Neural crest cell (in vitro differentiated cells): ENCODE results near the gene TSPO2. TPM values are rescaled to one million over a fixed set of nuclear protein-coding genes. Genes with fewer than 3 reads are reported as not detected.
A peak's percentile ranks its signal among the peaks of the same experiment; 100 is the strongest.

Source experiments
- DNase-seq: peaks from one replicate; pipeline ENCODE4 v3.0.0; 2021; ENCODE audit warnings: low read depth, mixed read lengths, low spot score
- H3K27ac Mint-ChIP-seq: one replicate; pipeline ENCODE4 v1.8.0; 2021; ENCODE audit warnings: mild to moderate bottlenecking, mixed read lengths; ENCODE audit not compliant: unreplicated experiment
- H3K27me3 Mint-ChIP-seq: 2 replicates; pipeline ENCODE4 v1.8.0; 2021; ENCODE audit warnings: low read depth, mild to moderate bottlenecking, mixed read lengths
- H3K36me3 Mint-ChIP-seq: 2 replicates; pipeline ENCODE4 v1.8.0; 2021; ENCODE audit warnings: low read depth, mild to moderate bottlenecking, mixed read lengths
- H3K4me1 Mint-ChIP-seq: 2 replicates; pipeline ENCODE4 v1.8.0; 2021; ENCODE audit warnings: mixed read lengths
- H3K4me3 Mint-ChIP-seq: one replicate; pipeline ENCODE4 v1.8.0; 2021; ENCODE audit warnings: mild to moderate bottlenecking, mixed read lengths
- H3K9me3 Mint-ChIP-seq: 2 replicates; pipeline ENCODE4 v1.8.0; 2021; ENCODE audit warnings: mixed read lengths
- total RNA-seq: library from RNA; stranded (reverse); gene quantifications from 2 replicates; pipeline ENCODE4 v1.2.1, GENCODE V29; 2021
- TF ChIP-seq, protein P1 (sequence below): fragments of 200-600 bp; sonication (generic); conservative IDR thresholded peaks from 2 replicates; pipeline ENCODE4 v1.5.0; 2021; ENCODE audit warnings: antibody characterized with exemption, mild to moderate bottlenecking

Gene TSPO2
- total RNA-seq, 1 donor from 2014 or later = not detected

DNA sequence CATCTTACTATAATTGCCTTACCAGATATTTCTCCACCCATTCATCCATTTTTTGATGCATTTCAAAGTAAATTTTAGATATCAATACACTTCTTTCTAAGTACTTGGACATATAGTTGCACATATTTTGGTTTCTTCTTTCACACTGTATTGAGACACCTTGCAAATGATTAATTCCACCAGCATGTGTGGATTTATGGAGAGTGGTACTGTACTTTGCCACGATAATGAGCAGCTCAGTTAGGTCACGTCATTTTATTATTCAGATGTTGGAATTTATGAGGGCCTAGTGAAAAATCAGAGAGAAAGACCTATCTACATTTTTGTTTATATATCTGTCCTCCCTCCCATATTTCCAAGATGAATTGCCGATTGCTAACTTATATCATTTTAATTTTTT, 35.8 kb downstream of the TSPO2 start:
- TF ChIP-seq, protein P1, sequence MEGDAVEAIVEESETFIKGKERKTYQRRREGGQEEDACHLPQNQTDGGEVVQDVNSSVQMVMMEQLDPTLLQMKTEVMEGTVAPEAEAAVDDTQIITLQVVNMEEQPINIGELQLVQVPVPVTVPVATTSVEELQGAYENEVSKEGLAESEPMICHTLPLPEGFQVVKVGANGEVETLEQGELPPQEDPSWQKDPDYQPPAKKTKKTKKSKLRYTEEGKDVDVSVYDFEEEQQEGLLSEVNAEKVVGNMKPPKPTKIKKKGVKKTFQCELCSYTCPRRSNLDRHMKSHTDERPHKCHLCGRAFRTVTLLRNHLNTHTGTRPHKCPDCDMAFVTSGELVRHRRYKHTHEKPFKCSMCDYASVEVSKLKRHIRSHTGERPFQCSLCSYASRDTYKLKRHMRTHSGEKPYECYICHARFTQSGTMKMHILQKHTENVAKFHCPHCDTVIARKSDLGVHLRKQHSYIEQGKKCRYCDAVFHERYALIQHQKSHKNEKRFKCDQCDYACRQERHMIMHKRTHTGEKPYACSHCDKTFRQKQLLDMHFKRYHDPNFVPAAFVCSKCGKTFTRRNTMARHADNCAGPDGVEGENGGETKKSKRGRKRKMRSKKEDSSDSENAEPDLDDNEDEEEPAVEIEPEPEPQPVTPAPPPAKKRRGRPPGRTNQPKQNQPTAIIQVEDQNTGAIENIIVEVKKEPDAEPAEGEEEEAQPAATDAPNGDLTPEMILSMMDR = no peak
- H3K36me3 Mint-ChIP-seq = peaks cover 15% of the 10 kb centered on the region
- no peak overlapping the region for H3K27ac Mint-ChIP-seq

DNA sequence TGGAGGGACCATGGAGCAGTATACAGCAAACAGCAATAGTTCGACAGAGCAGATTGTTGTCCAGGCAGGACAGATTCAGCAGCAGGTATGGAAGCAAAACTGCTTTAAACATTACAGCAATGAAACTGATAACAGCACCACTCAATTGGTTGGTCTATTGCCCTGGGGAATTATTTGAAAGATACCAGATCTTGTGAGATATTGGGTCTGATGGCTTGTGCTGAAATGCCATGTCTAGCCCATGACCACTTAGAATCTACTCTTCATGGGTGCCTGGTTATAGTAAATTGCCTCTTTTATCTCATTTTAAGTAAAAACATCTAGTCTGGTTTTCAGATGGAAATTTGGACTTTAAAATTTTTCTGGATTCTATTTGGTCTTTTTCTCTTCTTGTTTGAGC, 36.8 kb downstream of the TSPO2 start:
- TF ChIP-seq, protein P1 = no peak
- peaks cover 22% of the 10 kb centered on the region for H3K4me1 Mint-ChIP-seq
- no peaks in the 10 kb centered on the region for H3K9me3 Mint-ChIP-seq
- peak overlapping the region; percentile 35 for H3K27ac Mint-ChIP-seq
- no peak for DNase-seq
- H3K4me3 Mint-ChIP-seq = no peak overlapping the region
- H3K27me3 Mint-ChIP-seq = no peaks in the 10 kb centered on the region
- peaks cover 18% of the 10 kb centered on the region for H3K36me3 Mint-ChIP-seq

More for the DNA sequence above, 35.8 kb downstream of the TSPO2 start:
- Mint-ChIP-seq H3K4me3 (no peak overlapping the region), H3K9me3 (no peaks in the 10 kb centered on the region), H3K4me1 (peaks cover 24% of the 10 kb centered on the region), H3K27me3 (no peaks in the 10 kb centered on the region)
- no peak for DNase-seq

DNA sequence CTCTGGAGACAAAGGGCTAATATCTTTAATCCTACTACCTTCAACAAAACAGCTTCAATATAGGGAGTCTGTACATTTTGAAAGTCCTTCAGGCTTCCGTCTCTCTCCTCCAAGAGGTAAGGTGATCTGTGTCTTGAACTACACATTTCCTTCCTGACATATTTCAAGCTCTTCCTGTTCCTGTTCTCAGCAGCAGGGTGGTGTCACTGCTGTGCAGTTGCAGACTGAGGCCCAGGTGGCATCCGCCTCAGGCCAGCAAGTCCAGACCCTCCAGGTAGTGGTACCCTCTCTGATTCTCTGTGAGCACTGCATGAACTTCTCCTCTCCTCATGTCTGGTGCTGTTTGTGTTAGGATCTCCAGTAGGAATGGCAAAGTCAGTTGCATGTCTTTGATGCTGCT, 38.4 kb downstream of the TSPO2 start:
- Mint-ChIP-seq H3K4me3 (no peak overlapping the region), H3K4me1 (peaks cover 6% of the 10 kb centered on the region), H3K9me3 (no peaks in the 10 kb centered on the region), H3K27me3 (no peaks in the 10 kb centered on the region), H3K36me3 (peaks cover 21% of the 10 kb centered on the region), H3K27ac (no peak overlapping the region)
- TF ChIP-seq, protein P1 = no peak
- no peak for DNase-seq

DNA sequence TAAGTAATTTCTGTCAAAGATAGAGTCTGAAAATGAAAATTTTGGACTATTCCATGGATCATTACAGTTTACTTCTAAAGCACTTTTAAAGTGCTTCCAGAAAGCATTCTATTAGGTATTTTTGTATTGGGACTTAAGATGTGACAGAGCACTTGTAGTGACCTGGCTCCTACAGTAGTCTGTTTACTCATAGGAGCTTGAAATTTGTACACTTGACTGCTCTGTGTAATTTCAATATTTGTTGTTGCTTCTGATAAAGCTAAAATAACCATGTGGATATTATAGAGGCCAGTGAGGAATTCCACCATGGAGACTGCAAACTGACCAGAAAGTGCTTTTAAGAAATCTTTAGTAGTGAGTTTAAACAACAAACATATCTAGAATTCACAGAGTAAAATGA, 40.8 kb downstream of the TSPO2 start:
- peaks cover 25% of the 10 kb centered on the region for H3K36me3 Mint-ChIP-seq
- no peak for DNase-seq
- H3K4me3 Mint-ChIP-seq = no peak overlapping the region
- TF ChIP-seq, protein P1 = no peak
- no peaks in the 10 kb centered on the region for H3K27me3 Mint-ChIP-seq
- no peaks in the 10 kb centered on the region for H3K4me1 Mint-ChIP-seq
- no peak overlapping the region for H3K27ac Mint-ChIP-seq
- no peaks in the 10 kb centered on the region for H3K9me3 Mint-ChIP-seq

DNA sequence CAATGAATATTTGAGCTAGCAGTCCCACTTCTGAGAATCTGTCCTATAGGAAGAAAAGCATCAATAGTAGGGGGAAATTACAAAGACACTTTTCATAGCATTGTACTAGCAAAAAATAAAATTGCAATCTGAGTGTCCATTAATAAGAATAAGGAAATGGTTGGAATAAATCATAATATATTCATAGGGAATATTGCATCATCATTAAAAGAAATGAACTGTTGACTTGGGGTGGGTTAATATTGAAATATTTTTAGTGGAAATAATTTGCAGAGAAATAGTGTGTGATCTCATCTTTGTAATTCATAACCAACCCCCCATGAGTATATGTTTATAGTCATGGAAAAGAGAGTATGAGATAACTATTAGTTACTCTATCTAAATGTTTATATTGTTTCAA, 42.9 kb downstream of the TSPO2 start:
- no peak overlapping the region for H3K4me3 Mint-ChIP-seq
- H3K36me3 Mint-ChIP-seq = peaks cover 23% of the 10 kb centered on the region
- no peaks in the 10 kb centered on the region for H3K4me1 Mint-ChIP-seq
- no peaks in the 10 kb centered on the region for H3K27me3 Mint-ChIP-seq
- TF ChIP-seq, protein P1 = no peak
- no peak overlapping the region for H3K27ac Mint-ChIP-seq
- no peak for DNase-seq
- H3K9me3 Mint-ChIP-seq = no peaks in the 10 kb centered on the region

DNA sequence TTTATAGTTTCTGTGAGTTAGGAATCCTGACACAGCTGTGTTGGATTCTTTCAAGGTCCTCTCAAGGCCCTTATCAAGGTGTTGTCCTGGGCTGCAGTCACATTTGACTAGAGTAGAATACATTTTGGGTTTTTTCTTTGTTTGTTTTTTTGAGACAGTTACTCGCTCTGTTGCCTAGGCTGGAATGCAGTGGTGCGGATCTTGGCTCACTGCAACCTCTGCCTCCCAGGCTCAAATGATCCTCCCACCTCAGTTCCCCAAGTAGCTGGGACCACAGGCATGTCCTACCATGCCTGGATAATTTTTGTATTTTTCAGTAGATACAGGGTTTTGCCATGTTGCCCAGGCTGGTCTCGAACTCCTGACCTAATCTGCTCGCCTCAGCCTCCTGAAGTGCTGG, 46.2 kb downstream of the TSPO2 start:
- H3K27ac Mint-ChIP-seq = no peak overlapping the region
- peaks cover 20% of the 10 kb centered on the region for H3K36me3 Mint-ChIP-seq
- H3K4me1 Mint-ChIP-seq = no peaks in the 10 kb centered on the region
- DNase-seq = no peak
- TF ChIP-seq, protein P1 = no peak
- no peaks in the 10 kb centered on the region for H3K9me3 Mint-ChIP-seq
- no peak overlapping the region for H3K4me3 Mint-ChIP-seq
- H3K27me3 Mint-ChIP-seq = no peaks in the 10 kb centered on the region
